Measurements from ENCODE around the gene LRPAP1. TPM values are rescaled to one million over a fixed set of nuclear protein-coding genes. Genes with fewer than 3 reads are reported as not detected.

The LRPAP1 gene
- total and polyA plus RNA-seq, 2 experiments from 2014 or later: 63.0 to 82.5 TPM

- TF ChIP-seq ZNF462 (CRISPR knock-in tag; IDR thresholded peaks at IDR 0.05): no peak
Measured at GRCh38 chr4:3486541-3487540, 45.4 kb downstream of the LRPAP1 start (continued).

GRCh38 chr4:3485886-3486540, 46.2 kb downstream of the LRPAP1 start:
- no peak overlapping the region for H3K4me2 ChIP-seq
- Mint-ChIP-seq H3K36me3 (ENCODE audit: low read depth) (no peaks in the 10 kb centered on the region), H3K4me3 (no peak overlapping the region), H3K4me1 (peaks cover 15% of the 10 kb centered on the region), H3K9me3 (no peaks in the 10 kb centered on the region; the same call in 1 of the 3 replicates), H3K27ac (no peak overlapping the region), H3K27me3 (ENCODE audit: insufficient read depth, low read depth, poor library complexity) (peaks cover 74% of the 10 kb centered on the region)
- no peak overlapping the region for H2AFZ ChIP-seq
- DNase-seq (ENCODE audit: low spot score) (no peak), ATAC-seq (no peak)
- no peak overlapping the region for H3K4me3 ChIP-seq
- no peaks in the 10 kb centered on the region for H3K9me2 ChIP-seq (ENCODE audit: insufficient read depth)
- H4K20me1 ChIP-seq (replicated peaks; ENCODE audit: insufficient read depth): no peaks in the 10 kb centered on the region; the same call in 1 of the 2 replicates
- no peaks in the 10 kb centered on the region for H3K79me2 ChIP-seq (replicated peaks; ENCODE audit: insufficient read depth)
- peaks cover 97% of the 10 kb centered on the region for H3K27me3 ChIP-seq (ENCODE audit: insufficient read depth)
- peaks cover 1% of the 10 kb centered on the region; the same call in 1 of the 2 replicates for H3F3A ChIP-seq (replicated peaks; ENCODE audit: low read depth)
- H3K27ac ChIP-seq (ENCODE audit: low read depth): no peak overlapping the region
- peaks cover 15% of the 10 kb centered on the region for H3K4me1 ChIP-seq (ENCODE audit: insufficient read depth)
- no peaks in the 10 kb centered on the region for H3K36me3 ChIP-seq (ENCODE audit: insufficient read depth)
- TF ChIP-seq ZNF462 (CRISPR knock-in tag; IDR thresholded peaks at IDR 0.05) (no peak), ETS1 (IDR thresholded peaks at IDR 0.05) (no peak)
